HG03159 (cell line): ENCODE results near the gene VWA2.
"Not testable (repeated sequence)": the region's sequence is repeated elsewhere in the genome, so short reads cannot be mapped to it uniquely, and the experiment has no call there.

Experiments used
- ATAC-seq: cut with Tn5 transposase; IDR thresholded peaks from one replicate; pipeline ENCODE4 v1.9.1; 2021; ENCODE audit warnings: mild to moderate bottlenecking, moderate library complexity; ENCODE audit not compliant: unreplicated experiment

VWA2 gene

DNA sequence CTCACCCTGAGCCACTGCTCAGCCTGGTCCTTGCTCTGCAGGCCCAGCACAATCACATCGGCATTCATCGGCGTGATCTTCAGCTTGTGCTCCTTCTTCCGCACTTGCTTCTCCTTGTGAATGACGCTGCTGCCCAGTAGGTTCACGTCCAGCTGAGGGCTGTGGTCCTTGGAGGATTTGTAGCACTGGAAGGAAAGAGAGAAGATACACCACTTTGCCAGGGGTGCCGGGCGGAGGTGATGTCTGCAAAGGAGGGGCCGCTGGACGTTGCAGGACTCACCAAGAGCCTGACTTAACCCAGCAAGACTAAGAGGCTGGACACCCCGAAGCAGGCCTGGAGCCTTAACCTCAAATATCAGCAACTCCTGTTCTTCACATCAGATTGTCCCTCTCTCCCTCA is 74.8 kb downstream of the VWA2 start:
- no peak for ATAC-seq

DNA sequence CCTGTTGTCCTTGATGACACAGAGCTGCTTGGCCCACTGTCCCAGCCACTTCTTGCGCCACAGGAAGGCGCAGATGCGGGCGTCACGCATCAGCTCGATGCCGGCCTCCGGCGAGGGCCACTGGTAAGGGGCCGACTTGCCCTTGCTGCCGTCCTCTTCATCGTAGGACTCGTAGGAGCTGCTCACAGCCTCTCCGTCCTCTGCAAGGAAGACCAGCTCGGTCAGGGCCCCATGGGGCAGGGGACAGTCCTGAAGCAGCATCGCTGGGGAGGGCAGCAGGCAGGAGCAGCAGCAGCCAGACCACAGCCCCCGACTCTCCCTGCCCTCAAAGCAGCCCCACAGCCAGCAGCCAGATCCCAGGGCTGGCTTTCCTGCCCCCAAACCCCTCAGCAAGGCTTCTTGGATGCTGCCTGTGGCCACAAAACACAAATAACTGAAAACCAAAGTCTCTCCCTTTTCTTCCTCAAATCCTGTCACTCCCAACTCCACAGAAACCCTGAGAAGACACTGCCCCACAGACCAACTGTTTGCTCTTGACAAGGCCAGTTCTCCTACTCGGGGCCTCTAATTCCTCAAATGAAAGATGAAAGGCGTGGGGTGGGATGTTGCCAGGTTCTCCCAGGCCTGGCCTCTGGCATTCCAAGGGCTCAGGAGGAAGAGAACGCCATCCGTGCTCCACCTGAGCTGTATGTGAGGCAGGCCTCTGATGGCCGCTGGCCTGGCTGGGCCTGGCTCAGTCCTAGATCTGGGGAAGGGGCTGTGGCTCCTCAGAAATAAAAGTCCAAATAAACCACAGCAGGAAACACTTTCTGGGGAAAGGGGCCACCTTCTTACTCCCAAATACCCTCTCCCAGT is 76.7 kb downstream of the VWA2 start:
- ATAC-seq = no peak

DNA sequence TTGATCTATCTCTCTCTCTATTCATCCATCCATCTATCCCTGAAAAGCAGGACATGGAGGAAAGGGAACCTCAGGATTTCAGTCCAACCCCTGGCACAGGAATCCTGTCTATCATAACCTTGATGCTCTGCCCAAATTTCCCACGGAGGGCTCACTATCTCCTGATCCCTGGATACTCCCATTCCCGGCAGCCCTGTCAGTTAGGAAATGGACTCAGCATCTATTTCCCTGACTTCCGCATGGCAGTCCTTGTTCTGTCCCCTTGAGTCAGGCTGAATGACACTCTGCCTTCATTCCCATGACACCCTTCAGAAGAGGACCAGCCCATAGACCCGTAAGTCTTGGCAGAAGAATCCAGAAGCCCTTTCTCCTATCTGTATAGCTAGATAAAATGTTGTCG is 77.7 kb downstream of the VWA2 start:
- no peak for ATAC-seq

DNA sequence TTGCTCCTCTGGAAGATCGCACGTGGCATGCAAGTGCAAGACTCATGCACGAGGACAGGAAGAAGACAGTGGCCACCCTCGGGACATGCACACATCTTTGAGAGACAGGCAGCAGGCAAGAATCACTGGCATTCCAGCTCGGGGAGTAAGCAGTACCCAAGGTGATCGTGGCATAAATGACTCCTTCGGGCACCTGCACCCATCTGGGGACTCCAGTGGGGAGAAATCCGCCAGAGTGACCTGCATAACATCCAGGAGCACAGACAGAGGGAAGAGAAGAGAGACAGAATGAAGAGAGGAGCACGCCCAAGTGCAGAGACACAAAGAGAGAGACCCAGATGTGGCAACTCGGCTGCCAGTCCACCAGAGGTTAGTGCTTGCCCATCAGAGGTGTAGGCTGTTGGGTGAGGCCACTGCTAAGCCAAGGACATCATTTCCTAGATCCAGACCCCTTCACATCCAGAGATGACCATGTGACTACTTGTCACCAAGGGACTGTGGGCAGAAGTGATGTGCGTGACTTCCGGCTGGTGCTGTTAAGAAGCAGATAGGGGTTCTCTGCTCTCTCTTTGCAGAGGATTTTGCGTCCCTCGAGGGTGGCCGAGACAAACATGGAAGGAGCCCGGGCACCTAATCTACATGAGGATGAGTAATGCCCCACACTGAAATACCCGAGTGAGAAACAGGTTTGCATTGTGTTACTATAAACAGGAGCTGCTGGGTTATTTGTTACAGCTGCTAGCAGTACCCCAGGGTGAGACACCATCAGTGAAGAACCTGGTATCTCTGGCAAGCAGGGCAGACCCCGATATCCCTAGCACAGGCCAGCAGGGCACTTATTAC is 80.6 kb downstream of the VWA2 start:
- no peak for ATAC-seq

DNA sequence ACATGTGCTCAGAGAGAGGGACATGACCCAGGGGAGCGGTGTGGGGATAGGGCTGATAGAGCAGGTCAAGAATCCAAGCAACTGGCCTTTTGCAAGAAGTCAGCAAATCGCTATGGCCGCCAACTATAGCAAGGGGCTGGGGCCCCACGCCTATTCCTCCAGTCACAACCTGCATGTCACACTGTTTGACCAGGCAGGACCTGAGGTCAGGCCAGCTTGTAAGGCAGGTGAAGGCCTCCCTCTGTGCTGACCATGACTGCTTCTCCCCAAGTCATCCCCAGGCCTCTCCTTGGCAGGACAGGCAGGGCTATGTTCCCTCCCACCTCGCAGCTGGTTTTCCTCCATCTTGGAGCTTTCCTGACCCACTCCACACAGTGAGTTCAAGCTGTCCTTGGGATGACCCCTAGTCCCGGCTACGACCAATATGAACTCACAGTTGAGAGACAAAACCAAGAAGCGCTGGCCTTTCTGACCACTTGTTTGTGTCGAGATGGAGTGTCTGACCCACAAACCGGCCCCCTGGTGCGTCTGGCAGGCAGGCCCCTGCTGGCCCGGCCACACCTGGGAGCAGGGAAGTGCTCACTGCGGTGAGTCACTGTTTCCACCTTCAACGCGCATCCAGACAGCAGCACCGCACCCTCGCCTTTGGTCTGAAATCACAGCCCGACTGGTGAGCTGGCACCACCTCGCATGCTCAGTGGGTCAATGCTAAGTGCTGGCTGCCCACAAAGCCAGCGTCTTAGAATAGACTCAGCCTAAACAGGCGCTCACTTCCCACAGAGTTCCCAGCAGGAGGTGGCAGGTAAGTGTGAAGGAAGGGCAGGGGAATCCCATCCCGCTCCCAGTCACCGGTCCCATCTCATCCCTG is 81.4 kb downstream of the VWA2 start:
- ATAC-seq = no peak

DNA sequence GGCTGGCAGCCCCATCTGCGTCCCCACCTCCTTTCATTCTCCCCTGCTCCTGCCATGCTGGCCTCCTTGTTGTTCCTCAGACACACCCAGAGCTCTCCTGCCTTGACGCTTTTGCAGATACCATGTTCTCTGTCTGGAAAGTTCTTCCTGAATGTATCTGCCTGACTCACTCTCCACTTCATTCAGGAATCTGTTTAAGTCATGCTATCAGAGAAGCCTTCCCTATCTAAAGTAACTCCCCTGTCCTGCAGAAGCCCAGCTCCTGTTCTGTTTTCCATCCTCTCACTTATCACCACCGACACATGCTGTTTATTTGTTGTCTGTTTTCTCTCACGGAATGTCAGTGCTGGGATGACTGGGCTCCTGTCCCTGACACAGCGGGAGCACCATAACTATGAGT is 83.3 kb downstream of the VWA2 start:
- no peak for ATAC-seq

DNA sequence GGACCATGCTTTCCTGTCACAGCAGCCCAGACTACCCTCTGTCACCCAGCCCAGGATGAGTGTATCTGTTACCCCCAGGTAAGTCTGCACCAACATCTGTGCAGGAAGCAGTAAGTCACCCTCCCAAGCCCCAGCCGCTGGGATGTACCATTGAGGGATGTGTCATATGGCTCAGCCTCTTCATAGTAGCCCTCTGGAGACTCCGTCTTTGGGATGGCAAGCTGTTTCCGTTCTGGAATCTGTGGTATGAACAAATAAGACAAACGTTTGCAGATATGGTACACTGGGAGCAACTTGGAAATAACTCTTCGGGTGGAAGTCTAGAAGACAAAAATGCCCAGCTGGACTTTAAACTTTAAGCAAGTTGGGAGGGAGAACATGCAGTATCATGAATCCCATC is 84.0 kb downstream of the VWA2 start:
- ATAC-seq = no peak

DNA sequence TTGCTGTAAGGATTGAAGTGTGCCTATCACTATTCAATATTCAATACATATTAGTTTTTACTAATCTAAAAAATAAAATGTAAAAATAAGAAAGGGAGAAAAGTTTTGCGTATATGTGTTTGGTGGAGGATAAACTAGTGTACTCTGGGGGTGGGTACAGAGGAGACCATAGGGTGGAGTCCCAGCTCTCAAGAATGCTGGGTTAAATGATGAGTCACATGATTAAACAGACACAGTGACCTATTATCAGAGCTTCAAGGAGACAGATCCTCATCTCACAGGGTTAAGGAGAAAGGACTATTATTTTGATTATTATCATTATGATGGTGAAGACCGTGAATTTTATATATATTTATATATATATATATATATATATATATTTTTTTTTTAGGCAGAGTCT is 87.7 kb downstream of the VWA2 start:
- no peak for ATAC-seq

DNA sequence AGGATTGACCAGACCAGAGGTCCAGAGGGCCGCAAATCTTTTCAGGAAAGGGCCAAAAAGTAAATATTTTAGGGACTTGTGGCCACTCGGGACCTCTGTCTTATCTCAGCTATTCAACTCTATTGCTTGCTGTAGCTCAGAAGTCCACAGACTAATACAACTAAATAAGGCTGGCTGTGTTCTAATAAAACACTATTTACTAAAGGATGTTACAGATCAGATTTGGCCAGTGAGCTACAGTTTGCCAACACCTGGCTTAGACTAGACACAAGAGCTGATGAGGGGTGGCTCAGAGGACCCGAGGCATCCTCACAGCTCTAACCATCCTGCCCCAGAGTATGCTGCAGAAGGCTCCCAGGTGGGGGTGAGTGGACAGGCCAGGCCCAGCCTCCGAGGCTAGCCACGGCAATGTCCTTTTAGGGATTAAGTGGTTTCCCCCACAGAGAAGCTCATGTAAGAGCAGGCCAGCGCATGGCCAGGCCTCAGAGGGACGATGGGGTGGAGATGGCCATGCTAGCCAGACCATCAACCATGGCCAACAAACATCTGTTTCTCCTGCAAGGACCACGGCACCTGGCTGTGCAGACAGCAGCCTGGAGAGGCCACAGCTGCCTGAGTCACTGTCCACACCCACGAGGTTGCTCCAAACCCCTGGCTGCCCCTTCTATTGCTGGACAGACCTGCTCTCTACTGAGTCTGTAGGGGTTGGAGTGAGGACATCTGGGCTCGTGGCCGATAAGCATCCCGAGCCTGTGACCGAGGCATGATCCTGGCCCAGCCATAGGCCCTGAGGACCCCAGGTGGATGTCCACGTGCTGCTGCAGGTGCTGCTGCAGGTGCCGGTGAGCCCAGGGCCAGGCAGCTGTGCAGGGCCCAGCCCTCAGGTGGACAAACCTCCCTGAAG is 88.7 kb downstream of the VWA2 start:
- no peak for ATAC-seq

DNA sequence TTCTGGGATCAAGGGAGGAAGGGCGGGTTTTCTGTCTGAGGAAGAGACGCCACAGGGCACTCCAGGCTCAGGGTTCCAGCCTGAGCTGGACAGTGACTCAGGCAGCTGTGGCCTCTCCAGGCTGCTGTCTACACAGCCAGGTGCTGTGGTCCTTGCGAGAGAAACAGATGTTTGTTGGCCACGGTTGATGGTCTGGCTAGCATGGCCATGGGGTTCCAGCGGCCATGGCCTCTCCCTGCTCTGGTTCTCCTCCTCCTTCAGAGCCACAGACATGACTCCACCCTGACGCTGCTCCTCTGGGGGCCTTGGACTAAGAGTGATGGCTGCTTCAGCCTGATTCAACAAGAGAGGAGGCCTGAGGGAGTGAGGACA is 89.4 kb downstream of the VWA2 start:
- ATAC-seq = no peak

DNA sequence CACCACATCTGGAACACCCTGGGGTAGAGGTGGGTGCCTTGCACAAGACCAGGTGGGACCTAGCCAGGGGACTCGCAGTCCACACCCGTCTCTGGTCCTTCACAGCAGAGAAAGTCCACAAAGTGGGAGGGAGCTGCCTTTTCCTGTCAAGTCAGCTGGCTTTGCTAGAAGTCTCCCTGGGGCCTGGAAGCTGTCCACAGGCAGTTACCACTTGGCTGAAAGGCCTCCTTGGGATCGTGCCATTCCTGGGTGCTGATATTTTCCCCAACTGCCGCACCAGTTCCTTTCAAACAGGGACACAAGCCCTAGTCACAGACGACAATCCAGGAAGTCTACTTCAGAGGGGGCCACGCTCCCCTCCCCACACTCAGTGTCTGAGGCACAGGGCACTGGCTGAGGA is 89.8 kb downstream of the VWA2 start:
- no peak for ATAC-seq

DNA sequence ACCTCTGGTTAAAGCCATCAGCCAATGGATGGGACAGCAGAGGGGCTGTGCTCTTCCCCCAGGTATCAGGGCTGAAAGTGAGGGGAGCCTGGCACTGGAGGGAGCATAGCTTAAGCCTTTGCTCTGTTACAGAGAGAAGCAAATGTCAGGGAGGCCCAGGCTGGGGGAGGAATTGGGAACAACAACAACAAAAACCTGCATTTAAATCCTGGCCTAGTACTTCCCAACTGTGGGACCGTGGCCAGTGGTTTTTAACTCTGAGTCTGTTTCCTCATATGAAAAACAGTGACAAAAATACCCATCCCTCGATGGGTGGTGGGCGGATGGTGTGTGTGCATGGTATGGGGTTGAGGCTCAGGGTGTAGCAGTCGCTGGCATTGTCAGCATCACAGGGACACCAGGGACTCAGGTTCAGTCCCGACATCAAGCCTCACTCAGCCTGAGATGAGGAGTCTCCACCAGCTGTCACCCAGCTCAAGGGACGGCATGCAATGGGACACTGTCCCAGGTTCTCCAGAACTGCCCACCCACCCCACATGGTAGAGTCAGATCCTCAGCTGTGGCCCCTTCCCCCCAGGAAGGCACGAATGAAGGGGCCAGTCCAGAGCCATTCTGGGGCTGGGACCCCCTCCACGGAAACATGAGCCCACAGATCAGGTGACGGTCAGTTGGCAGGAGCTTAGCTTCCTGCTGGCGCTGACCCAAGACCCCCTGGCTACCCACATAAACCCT is 90.7 kb downstream of the VWA2 start:
- no peak for ATAC-seq

DNA sequence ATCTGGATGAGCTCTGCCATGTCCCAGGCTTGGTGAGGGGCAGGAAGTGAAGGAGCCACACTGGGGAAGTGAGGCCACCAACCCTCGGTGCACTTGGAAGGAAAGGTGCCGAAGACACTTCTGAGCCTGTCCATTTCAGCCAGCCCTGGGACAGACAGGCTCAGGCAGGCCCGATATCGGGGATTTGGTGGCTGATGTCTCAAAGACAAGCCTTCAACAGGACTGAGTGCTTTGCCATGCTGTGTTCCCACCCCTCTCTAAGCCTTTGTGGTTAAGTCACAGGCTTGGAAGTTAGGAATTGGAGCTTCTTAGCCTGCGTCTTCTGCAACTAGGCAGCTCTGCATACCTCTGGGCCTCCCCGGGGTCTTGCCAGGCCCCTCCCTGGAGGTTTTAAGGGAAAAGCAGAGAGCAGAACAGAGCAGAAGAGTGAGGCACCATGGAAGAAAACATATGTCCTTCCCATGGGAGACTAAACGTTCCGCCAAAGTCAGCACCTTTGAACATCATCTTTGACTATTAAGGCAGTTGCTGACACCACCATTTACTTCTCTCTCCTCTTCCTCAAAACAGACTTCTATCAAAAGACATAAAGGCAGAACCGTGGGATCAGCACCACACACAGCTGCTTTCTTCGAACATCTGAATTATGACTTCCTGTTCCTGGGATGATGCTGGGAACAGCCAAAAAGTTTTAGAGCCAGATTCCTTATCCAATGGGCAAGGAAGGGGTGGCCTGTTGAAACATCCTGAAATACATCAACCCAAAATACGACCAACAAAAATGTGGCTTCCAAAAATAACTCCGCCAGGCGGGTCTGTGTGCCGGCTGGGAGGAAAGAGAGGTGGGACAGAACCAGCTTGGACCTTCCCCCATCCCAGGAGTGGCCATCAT is 93.5 kb downstream of the VWA2 start:
- ATAC-seq = no peak

DNA sequence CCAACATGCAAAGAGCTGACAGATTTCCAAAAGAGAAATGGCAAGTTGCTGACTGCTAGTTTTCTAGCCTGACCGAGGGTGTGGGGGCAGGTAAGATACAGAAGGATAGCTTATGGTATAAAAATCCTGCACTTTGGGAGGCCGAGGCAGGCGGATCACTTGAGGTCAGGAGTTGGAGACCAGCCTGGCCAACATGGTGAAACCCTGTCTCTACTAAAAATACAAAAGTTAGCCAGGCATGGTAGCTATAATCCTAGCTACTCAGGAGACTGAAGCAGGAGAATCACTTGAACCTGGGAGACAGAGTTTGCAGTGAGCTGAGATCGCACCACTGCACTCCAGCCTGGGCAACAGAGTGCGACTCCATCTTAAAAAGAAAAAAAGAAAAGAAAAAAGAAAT is 94.4 kb downstream of the VWA2 start:
- ATAC-seq = not testable (repeated sequence)

DNA sequence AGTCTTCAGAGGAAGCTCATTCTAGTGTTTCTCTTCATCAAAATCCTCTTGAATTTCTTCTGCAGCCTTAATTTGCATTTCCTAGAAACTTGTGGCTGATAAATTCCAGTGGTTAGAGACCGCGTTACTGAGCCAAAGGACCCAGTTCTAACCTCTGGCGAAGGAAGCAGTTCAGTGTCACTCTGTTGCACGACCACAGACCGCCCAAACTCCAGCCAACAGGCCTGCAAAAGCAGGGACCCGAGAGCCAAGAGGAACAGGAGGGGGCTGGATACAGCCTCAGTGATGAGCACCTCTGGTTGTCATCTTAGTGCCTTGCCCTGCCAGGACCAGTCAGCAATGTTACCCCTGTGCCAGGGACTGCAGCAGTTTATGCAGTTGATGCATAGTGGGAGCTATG is 95.2 kb downstream of the VWA2 start:
- no peak for ATAC-seq

DNA sequence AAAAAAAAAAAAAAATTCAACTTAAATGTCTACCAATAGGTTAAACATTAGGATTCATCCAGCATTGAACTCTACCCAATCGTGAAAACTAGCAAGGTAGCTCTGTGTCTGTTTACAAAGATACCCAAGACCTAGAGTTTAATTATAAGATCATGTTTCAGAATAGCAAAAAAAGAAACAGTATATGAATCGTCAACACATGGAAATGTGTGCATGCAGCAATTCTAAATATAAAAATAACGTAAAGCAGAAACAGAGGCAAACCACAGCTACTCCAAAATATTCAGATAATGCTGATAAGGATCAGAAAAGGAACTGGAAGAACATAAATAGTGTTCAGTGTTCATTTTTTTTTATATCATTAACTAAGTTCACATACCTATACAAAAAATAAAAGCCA is 96.6 kb downstream of the VWA2 start:
- ATAC-seq = no peak

DNA sequence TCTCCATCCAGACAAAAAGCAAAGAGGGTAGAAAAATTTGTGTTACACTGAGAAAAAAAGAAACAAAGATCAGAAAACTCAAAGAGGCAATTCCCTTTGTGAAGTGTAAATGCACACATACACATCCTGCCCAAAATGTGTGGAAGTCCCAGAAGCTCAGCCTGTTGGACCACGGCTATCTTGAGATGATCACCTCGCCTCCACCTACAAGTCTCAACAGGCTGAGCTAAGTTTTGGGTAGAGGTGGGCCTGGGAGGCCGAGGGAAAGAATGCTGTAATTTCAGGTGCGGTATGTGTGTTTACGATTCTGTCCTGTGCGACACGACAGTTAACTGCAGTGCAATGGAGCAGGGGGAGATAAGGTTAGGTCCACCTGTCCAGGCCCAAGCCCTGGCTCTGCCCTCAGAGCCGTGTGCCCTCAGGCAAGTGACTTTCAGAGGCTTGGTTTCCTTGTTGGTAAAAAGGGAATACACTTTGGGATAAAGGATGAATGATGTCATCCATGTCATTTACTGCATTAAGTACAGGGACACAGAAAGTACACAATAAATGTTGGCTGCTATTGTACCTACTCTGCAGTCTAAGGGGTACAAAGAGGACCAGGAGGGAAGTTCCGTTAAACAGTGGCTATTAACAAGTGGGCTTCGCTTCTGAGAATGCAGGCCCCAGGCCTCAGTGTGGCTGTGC is 97.9 kb downstream of the VWA2 start:
- no peak for ATAC-seq
